ENCODE measurements around the gene KRTAP10-1.
"Not testable (repeated sequence)": the region's sequence is repeated elsewhere in the genome, so short reads cannot be mapped to it uniquely, and the experiment has no call there.

The KRTAP10-1 gene

DNA sequence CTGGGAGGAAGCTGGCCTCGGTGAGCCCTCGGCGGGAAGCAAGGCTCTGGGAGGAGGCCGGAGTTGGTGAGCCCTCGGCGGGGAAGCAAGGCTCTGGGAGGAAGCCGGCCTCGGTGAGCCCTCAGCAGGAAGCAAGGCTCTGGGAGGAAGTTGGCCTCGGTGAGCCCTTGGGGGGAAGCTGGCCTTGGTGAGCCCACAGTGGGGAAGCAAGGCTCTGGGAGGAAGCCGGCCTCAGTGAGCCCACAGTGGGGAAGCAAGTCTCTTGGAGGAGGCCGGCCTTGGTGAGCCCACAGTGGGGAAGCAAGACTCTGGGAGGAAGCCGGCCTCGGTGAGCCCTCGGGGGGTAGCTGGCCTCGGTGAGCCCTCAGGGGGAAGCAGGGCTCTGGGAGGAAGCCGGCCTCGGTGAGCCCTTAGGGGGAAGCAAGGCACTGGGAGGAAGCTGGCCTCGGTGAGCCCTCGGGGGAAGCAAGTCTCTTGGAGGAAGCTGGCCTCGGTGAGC lies 36.0 kb downstream of the KRTAP10-1 start:
- Histone ChIP-seq H3K9me3 (ENCODE audit: insufficient read depth, low read length, severe bottlenecking) (no peaks in the 10 kb centered on the region), H3K79me2 (ENCODE audit: insufficient read depth, low read length) (no peaks in the 10 kb centered on the region), H3K9ac (ENCODE audit: low read depth, low read length) (no peak overlapping the region), H3K4me2 (ENCODE audit: insufficient read depth, low read length) (no peak overlapping the region), H3K27ac (ENCODE audit: low read length) (no peak overlapping the region), H2AFZ (ENCODE audit: low read depth, low read length) (no peak overlapping the region), H4K20me1 (ENCODE audit: insufficient read depth, low read length) (no peaks in the 10 kb centered on the region; the same call in 1 of the 2 replicates), H3K4me3 (ENCODE audit: low read depth in 1 of 2, low read length in 2 of 2) (no peak overlapping the region), H3K36me3 (ENCODE audit: insufficient read depth, low read length) (no peaks in the 10 kb centered on the region), H3K4me1 (ENCODE audit: insufficient read depth, low read length) (no peaks in the 10 kb centered on the region), H3K27me3 (ENCODE audit: insufficient read depth, low read length, poor library complexity) (no peaks in the 10 kb centered on the region)
- no peak for ATAC-seq (ENCODE audit: insufficient read depth, low read depth)
- no peak for TF ChIP-seq EZH2 (IDR thresholded peaks at IDR 0.05; ENCODE audit: borderline replicate concordance, low read depth, low read length, severe bottlenecking)
- DNase-seq = no peak

DNA sequence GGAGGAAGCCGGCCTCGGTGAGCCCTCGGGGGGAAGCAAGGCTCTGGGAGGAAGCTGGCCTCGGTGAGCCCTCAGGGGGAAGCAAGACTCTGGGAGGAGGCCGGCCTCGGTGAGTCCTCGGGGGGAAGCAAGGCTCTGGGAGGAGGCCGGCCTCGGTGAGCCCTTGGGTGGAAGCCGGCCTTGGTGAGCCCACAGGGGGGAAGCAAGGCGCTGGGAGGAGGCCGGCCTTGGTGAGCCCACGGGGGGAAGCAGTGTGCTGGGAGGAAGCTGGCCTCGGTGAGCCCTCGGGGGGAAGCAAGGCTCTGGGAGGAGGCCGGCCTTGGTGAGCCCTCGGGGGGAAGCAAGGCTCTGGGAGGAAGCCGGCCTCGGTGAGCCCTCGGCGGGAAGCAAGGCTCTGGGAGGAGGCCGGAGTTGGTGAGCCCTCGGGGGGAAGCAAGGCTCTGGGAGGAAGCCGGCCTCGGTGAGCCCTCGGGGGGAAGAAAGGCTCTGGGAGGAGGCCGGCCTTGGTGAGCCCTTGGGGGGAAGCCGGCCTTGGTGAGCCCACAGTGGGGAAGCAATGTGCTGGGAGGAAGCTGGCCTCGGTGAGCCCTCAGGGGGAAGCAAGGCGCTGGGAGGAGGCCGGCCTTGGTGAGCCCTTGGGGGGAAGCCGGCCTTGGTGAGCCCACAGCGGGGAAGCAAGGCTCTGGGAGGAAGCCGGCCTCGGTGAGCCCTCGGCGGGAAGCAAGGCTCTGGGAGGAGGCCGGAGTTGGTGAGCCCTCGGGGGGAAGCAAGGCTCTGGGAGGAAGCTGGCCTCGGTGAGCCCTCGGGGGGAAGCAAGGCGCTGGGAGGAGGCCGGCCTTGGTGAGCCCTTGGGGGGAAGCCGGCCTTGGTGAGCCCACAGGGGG lies 36.7 kb downstream of the KRTAP10-1 start:
- not testable (repeated sequence) for H3K9me3 ChIP-seq (ENCODE audit: insufficient read depth, low read length, severe bottlenecking); H3K36me3 ChIP-seq (ENCODE audit: insufficient read depth, low read length); H3K4me2 ChIP-seq (ENCODE audit: insufficient read depth, low read length); H3K4me3 ChIP-seq (ENCODE audit: low read depth in 1 of 2, low read length in 2 of 2); H3K4me1 ChIP-seq (ENCODE audit: insufficient read depth, low read length); DNase-seq; H4K20me1 ChIP-seq (ENCODE audit: insufficient read depth, low read length); H3K79me2 ChIP-seq (ENCODE audit: insufficient read depth, low read length); H3K9ac ChIP-seq (ENCODE audit: low read depth, low read length); H3K27me3 ChIP-seq (ENCODE audit: insufficient read depth, low read length, poor library complexity); ATAC-seq (ENCODE audit: insufficient read depth, low read depth); H3K27ac ChIP-seq (ENCODE audit: low read length); H2AFZ ChIP-seq (ENCODE audit: low read depth, low read length)

DNA sequence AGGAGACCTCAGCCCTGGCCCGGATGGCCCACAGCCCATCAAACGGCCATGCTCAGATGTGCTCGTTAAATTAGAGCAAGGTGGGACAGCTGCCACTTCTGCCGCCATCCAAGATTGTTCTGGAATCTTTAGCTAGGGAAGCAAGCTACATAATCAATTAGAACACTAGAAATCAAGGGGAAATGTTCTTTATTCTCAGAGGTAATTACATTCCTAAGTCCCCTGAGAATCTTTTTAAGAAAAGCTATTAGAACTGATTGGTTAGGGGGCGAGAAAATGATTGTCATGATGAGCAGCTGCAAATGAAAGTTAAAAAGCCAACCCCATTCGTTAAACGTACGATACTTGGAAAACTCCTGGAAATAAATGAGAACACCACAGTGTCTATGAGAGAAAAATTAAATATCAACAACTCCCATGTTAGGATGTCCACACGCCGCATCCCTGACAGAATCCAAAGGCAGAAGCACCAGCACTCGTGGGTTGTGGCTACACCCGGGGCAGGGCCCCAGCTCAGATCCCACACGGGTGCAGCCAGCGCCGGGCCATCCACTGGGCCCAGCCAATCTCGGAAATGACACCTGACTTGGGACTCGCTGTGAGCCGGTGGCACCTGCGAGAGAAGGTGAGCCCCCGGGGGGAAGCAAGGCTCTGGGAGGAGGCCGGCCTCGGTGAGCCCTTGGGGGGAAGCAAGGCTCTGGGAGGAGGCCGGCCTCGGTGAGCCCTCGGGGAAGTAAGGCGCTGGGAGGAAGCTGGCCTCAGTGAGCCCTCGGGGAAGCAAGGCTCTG lies 37.6 kb downstream of the KRTAP10-1 start:
- Histone ChIP-seq H4K20me1 (ENCODE audit: insufficient read depth, low read length) (no peaks in the 10 kb centered on the region; the same call in 1 of the 2 replicates), H3K9me3 (ENCODE audit: insufficient read depth, low read length, severe bottlenecking) (no peaks in the 10 kb centered on the region), H2AFZ (ENCODE audit: low read depth, low read length) (no peak overlapping the region), H3K27me3 (ENCODE audit: insufficient read depth, low read length, poor library complexity) (peaks cover 4% of the 10 kb centered on the region), H3K36me3 (ENCODE audit: insufficient read depth, low read length) (no peaks in the 10 kb centered on the region), H3K79me2 (ENCODE audit: insufficient read depth, low read length) (no peaks in the 10 kb centered on the region), H3K4me2 (ENCODE audit: insufficient read depth, low read length) (no peak overlapping the region), H3K4me3 (ENCODE audit: low read depth in 1 of 2, low read length in 2 of 2) (no peak overlapping the region), H3K9ac (ENCODE audit: low read depth, low read length) (no peak overlapping the region), H3K4me1 (ENCODE audit: insufficient read depth, low read length) (no peaks in the 10 kb centered on the region), H3K27ac (ENCODE audit: low read length) (no peak overlapping the region)
- TF ChIP-seq, protein P1, sequence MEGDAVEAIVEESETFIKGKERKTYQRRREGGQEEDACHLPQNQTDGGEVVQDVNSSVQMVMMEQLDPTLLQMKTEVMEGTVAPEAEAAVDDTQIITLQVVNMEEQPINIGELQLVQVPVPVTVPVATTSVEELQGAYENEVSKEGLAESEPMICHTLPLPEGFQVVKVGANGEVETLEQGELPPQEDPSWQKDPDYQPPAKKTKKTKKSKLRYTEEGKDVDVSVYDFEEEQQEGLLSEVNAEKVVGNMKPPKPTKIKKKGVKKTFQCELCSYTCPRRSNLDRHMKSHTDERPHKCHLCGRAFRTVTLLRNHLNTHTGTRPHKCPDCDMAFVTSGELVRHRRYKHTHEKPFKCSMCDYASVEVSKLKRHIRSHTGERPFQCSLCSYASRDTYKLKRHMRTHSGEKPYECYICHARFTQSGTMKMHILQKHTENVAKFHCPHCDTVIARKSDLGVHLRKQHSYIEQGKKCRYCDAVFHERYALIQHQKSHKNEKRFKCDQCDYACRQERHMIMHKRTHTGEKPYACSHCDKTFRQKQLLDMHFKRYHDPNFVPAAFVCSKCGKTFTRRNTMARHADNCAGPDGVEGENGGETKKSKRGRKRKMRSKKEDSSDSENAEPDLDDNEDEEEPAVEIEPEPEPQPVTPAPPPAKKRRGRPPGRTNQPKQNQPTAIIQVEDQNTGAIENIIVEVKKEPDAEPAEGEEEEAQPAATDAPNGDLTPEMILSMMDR (IDR thresholded peaks at IDR 0.05; ENCODE audit: borderline replicate concordance, extremely low read depth, low read length, poor library complexity, severe bottlenecking) = no peak
- TF ChIP-seq EZH2 (IDR thresholded peaks at IDR 0.05; ENCODE audit: borderline replicate concordance, low read depth, low read length, severe bottlenecking) = no peak
- DNase-seq = no peak
- ATAC-seq (ENCODE audit: insufficient read depth, low read depth) = no peak

DNA sequence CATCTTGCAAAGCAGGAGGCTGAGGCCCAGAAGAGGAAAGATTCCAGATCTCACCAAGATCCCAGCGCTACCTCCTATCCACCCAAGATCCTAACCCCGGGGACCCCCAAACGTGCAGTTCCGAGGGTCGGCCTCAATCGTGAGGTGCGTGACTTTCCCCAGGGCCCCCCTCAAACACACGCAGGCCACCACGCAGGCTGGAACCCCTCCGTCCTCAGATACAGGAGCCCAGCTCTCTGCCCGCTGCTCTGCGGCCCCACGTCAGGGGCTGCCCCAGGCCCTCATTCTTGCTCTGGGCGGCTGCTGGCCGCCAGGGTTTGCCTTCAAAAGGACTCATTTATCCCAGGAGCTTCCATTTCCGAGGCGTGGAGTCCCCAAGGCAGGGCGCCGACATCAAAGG lies 39.9 kb downstream of the KRTAP10-1 start:
- Histone ChIP-seq H3K9me3 (ENCODE audit: insufficient read depth, low read length, severe bottlenecking) (no peaks in the 10 kb centered on the region), H3K27ac (ENCODE audit: low read length) (no peak overlapping the region), H3K4me1 (ENCODE audit: insufficient read depth, low read length) (no peaks in the 10 kb centered on the region), H3K27me3 (ENCODE audit: insufficient read depth, low read length, poor library complexity) (peaks cover 4% of the 10 kb centered on the region), H3K36me3 (ENCODE audit: insufficient read depth, low read length) (no peaks in the 10 kb centered on the region), H3K79me2 (ENCODE audit: insufficient read depth, low read length) (no peaks in the 10 kb centered on the region), H3K9ac (ENCODE audit: low read depth, low read length) (no peak overlapping the region), H2AFZ (ENCODE audit: low read depth, low read length) (no peak overlapping the region), H3K4me2 (ENCODE audit: insufficient read depth, low read length) (no peak overlapping the region), H3K4me3 (ENCODE audit: low read depth in 1 of 2, low read length in 2 of 2) (no peak overlapping the region), H4K20me1 (ENCODE audit: insufficient read depth, low read length) (no peaks in the 10 kb centered on the region; the same call in 1 of the 2 replicates)
- TF ChIP-seq EZH2 (IDR thresholded peaks at IDR 0.05; ENCODE audit: borderline replicate concordance, low read depth, low read length, severe bottlenecking) = no peak
- TF ChIP-seq, protein P1 (IDR thresholded peaks at IDR 0.05; ENCODE audit: borderline replicate concordance, extremely low read depth, low read length, poor library complexity, severe bottlenecking) = no peak
- DNase-seq (no peak), ATAC-seq (ENCODE audit: insufficient read depth, low read depth) (no peak)

Measured in DND-41 (cell line).